LoVo (cell line): Measurements from ENCODE around the gene NLRP6.
"Not testable (repeated sequence)": the region's sequence is repeated elsewhere in the genome, so short reads cannot be mapped to it uniquely, and the experiment has no call there.

Source experiments
- DNase-seq: peaks from one replicate; pipeline ENCODE4 v3.0.0-alpha.2; 2016; ENCODE audit warnings: low spot score

NLRP6 gene

GRCh38 chr11:293852-294661 lies 15.8 kb downstream of the NLRP6 start:
- no peak for DNase-seq

DNA sequence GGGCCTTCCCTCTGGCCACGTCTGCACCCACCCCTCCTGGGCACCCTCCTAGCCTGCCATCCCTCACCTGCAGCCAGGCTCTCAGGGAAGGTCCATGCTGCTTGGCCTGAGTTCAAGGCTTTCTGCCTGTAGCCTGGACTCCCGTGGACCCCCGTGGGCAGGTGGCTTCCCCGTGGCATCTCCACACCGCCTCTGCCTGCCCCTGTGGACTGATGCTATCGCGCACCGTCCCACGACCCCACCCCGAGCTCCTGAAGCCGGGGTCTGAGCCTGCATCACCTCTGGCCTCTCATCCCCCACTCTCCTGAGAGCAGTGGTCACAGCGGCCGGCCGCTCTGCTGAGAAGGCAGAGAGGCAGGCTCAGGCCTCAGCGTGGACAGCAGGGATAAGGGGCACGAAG lies 16.6 kb downstream of the NLRP6 start:
- no peak for DNase-seq

- no peak for DNase-seq
Observed at GRCh38 chr11:295351-296170, 17.4 kb downstream of the NLRP6 start.

- no peak for DNase-seq
Observed at GRCh38 chr11:296171-297050, 18.2 kb downstream of the NLRP6 start.

DNA sequence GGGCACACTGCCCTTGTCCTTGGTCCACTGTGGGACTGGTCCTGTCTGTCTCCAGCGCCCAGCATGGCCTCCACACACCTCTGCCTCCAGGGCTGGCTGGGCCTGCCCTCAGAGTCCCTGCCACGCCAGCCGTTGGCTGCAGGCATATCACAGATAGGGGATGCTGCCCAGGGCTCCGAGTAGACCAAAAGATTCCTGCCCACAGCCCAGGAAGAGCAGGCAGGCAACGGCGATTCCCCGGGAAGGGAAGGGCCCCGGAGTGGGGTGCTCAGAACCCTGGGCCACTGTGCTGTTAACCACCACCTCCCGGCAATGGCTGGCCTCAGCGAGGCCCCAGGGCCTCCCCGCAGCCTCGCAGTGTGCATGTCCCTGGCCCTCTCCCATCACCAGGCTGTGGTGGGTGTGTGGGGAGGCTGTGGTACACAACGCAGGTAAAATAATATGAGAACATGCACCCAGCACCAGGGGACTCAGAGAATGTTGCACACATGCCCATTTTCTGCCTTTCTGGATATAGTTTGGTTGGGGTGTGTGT lies 18.9 kb downstream of the NLRP6 start:
- no peak for DNase-seq

DNA sequence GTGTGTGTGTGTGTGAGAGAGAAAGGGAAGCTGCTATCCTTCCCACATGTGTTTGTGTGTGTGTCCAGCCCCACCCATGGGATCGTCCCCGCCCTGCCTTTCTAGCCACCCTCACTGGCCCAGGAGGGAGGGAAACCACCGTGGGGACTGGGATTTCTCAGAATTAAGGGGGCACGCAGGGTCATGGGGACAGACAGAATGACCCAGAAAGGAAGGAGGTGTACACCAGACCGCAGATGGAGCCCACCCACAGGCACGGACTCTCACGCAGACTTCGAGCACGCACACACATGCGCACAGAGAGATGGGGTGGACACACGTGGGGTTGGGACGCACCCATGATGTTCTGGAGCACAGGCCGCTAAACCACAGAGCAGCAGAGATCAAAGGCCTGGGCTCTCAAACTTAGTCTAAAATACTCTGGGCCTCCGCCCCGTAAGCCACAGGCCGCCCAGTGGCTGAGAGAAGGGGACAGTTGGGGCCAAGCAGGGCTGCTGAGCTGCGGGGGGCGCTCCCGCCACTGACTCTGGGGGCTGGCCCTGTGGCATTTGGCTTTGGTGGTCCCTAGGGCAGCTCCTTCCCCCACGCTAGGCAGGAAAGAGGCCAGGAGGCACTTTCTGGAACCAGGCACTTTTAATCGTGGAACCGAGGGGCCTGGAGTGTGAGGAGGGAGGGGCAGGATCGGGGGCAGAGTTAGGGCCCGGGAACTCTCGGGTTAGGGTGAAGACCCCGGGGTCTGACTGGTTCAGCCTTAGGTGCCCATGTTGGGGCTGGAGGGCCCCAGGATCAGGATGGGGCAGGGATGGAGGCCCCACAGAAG lies 19.6 kb downstream of the NLRP6 start:
- no peak for DNase-seq

DNA sequence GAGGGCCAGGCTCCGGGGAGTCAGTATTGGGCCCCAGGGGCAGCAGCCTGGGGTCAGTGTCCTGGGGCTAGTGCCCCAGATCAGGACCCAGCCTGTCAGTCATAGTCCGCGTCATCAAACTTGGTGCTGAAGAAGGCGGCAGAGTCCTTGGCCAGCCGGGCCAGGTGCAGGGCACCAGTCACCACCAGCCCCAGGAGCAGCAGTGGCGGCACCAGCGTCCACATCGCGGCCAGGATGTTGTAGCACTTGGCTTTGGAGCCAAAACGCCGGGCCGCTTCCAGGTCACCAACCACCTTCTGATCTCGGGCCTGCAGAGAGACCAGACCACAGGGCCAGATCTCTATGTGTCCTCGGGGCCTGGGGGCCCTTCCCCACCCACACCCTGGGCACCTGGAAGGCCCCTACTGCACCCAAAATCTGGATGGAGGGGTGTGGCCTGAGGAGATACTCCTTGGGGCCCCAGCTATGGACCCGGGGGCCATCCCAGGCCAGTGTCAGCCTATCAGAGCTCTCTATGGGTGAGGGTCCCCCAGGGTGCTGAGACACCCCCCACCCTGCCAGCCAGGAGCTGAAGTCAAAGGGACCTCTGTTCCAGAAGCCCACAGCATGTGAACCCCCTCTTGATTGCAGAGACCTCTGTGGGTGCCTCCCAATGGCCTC lies 20.3 kb downstream of the NLRP6 start:
- DNase-seq = no peak

DNA sequence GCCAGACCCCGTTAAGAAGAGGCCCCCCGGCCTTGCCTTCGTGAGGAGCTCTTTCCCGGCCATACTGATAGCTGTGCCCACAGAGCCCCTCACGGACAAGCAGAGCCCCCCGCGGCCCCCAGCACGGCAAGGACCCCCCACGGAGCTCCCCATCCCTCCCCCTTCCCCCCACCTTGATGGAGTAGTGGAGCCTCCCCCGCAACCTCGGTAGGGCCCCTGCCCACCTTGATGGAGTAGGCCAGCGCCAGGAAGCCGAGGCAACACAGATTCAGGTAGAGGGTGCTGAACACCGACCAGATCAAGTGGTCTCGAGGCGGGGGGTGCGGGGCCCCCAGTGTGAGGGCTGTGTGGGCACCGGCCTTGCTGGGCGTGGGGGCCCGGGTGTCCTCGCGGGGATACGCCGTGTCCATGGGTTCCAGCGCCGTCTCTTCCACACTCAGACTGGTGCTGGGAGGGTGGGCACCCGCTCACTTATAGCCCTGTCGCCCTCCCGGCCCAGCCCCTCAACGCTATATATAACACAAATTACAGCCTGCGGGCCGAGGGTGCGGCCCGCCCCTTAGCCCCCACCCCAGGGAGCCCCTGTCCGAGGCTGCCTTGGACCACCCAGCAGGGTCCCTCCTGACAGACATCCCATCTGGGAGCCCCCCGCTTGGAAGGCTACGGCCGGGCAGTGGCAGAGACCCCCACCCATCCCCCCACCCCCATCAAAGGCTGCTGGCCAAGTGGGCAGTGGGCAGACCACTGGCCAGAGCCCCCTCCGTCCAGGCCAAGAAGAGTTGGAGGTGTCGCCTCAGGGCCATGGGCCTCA lies 21.1 kb downstream of the NLRP6 start, which contains the start of gene IFITM5:
TSS of gene IFITM5 (minus strand) at position 446 of the 811 bp plus-strand sequence. CDS start at position 410, 36 bp downstream.
- DNase-seq = no peak

- DNase-seq = no peak
Observed at GRCh38 chr11:299951-300735, 21.9 kb downstream of the NLRP6 start.

- no peak for DNase-seq
Observed at GRCh38 chr11:303363-303762, 25.2 kb downstream of the NLRP6 start.

DNA sequence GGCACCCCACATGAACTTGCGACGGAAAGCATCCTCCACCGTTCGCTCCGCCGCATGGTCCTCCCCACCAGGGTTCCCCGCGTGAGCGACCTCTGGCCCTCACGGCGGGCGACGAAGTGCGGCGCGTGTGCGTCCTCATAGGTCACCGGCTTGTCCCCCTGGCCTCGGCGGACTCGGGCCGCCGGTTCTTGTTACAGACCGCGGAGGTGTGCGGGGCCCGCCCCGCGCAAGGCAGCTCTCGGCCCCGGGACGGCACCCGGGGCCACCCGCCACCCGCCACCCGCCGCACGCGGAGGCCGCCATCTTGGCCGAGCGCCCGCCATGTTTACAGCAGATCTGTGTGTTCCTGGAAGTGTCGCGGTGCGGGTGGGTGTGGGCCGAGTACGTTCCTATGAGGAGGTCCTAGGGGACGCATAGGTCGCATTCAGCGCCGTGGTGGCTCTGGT lies 25.9 kb downstream of the NLRP6 start:
- no peak for DNase-seq

GRCh38 chr11:304915-305843 lies 27.0 kb downstream of the NLRP6 start:
- peak; percentile 54 for DNase-seq

- DNase-seq = no peak
Observed at GRCh38 chr11:305844-306211, 27.6 kb downstream of the NLRP6 start.

- DNase-seq = no peak
Observed at GRCh38 chr11:306645-307371, 28.6 kb downstream of the NLRP6 start.

DNA sequence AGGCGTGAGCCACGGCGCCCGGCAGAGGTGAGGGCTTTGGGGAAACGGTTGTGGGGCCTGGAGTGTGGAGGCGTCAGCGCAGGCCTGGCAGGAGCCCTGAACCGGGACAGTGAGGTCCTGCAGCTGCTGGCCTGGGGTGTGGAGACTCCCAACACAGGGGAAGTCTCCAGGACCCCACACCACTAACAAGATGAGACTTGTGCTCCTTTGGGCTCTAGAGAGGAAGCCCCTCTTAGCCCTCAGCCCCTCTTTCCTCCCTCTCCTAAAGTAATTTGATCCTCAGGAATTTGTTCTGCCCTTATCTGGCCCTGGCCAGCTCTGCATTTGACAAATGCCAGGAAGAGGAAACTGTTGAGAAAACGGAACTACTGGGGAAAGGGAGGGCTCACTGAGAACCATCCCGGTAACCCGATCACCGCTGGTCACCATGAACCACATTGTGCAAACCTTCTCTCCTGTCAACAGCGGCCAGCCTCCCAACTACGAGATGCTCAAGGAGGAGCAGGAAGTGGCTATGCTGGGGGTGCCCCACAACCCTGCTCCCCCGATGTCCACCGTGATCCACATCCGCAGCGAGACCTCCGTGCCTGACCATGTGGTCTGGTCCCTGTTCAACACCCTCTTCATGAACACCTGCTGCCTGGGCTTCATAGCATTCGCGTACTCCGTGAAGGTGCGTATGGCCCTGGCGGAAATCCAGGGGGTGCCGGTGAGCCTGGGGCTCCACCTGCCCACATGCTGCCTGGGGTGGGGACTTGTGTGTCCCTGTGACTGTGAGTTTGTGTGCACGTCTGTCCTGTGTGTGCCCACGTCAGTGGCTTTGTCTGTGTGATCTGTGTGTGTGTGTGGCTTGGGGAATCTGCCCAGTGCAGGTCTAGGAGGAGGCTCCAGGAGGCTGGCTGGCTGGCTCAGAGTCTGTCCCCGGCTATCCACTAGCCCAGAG lies 29.8 kb downstream of the NLRP6 start, which contains the start of gene IFITM2:
TSS of gene IFITM2 (plus strand) at position 51 of the 943 bp plus-strand sequence. CDS start at position 428, 377 bp downstream.
- DNase-seq = not testable (repeated sequence)
